ENCODE results near the gene SHROOM3.

DNA sequence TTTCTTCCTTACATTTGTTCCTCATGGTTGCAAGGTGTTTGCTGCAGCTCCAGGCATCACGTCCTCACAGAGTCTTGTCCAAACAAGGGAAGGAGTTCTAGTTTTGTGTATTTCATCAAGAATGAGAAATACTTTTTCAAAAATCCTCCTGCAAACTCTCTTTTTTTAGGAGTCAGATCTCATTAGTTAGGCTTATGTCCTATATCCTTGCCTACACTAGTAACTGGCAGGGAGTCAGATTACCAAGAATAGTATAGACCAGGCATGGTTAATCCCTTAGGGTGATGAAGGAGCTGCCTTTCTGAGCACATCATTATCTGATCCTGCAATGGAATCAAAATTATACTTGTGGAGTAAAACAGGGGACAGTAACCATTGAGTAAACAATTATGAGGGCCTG, 160.4 kb downstream of the SHROOM3 start:
- TF ChIP-seq TAF1 (IDR thresholded peaks at IDR 0.05; ENCODE audit: borderline replicate concordance, insufficient read depth, low read length) (no peak), POLR2AphosphoS5 (IDR thresholded peaks at IDR 0.05; ENCODE audit: low read depth, low read length) (no peak), FOXP2 (optimal IDR thresholded peaks at IDR 0.05; ENCODE audit: borderline replicate concordance, extremely low read depth, extremely low read length, insufficient read depth) (no peak)

All from PFSK-1 (cell line).